Neuronal stem cell (in vitro differentiated cells): ENCODE results near the gene NLRP5.

Source experiments
- DNase-seq: peaks from one replicate; pipeline ENCODE4 v3.0.0-alpha.2; 2013; ENCODE audit warnings: low spot score
- H2AFZ ChIP-seq: one replicate; pipeline ENCODE4 v1.6.1; 2013; ENCODE audit warnings: mild to moderate bottlenecking, low read length, inconsistent platforms
- H2AK5ac ChIP-seq: 2 replicates; pipeline ENCODE4 v1.6.1; 2013; ENCODE audit warnings: low read depth, mild to moderate bottlenecking, inconsistent platforms, low read length, moderate library complexity, mixed read lengths
- H2BK120ac ChIP-seq: 2 replicates; pipeline ENCODE4 v1.6.1; 2013; ENCODE audit warnings: low read depth, mild to moderate bottlenecking, inconsistent platforms, low read length, moderate library complexity, mixed read lengths
- H2BK12ac ChIP-seq: one replicate; pipeline ENCODE4 v1.6.1; 2013; ENCODE audit warnings: low read length, inconsistent platforms
- H2BK15ac ChIP-seq: 2 replicates; pipeline ENCODE4 v1.6.1; 2013; ENCODE audit warnings: mild to moderate bottlenecking, low read length, inconsistent platforms, mixed read lengths
- H2BK5ac ChIP-seq: one replicate; pipeline ENCODE4 v1.6.1; 2013; ENCODE audit warnings: inconsistent platforms, mild to moderate bottlenecking, low read length, moderate library complexity
- H3K14ac ChIP-seq: one replicate; pipeline ENCODE4 v1.6.1; 2013; ENCODE audit warnings: low read length, inconsistent platforms
- H3K18ac ChIP-seq: 2 replicates; pipeline ENCODE4 v1.6.1; 2013; ENCODE audit warnings: low read length, inconsistent platforms
- H3K23ac ChIP-seq: 2 replicates; pipeline ENCODE4 v1.6.1; 2013; ENCODE audit warnings: low read depth, mild to moderate bottlenecking, mixed read lengths, low read length, inconsistent platforms; ENCODE audit not compliant: poor library complexity
- H3K27ac ChIP-seq: replicated peaks from 3 replicates; pipeline ENCODE4 v1.5.1; 2013; ENCODE audit warnings: low read length, inconsistent platforms
- H3K27me3 ChIP-seq, 3 experiments: 2 replicates each; pipeline ENCODE4 v1.6.1; 2013; ENCODE audit warnings: low read length in 3 of 3, mild to moderate bottlenecking in 2 of 3, inconsistent platforms in 1 of 3, low read depth in 1 of 3, mixed read lengths in 1 of 3, moderate library complexity in 1 of 3; ENCODE audit not compliant: control insufficient read depth in 3 of 3, insufficient read depth in 3 of 3
- H3K36me3 ChIP-seq, 2 donors: replicated peaks in 1 of 2; 2 replicates each; pipeline ENCODE4 v1.6.1; 2013; ENCODE audit warnings: low read length in 2 of 2; ENCODE audit not compliant: control insufficient read depth in 2 of 2, insufficient read depth in 2 of 2
- H3K4ac ChIP-seq: 2 replicates; pipeline ENCODE4 v1.6.1; 2013; ENCODE audit warnings: inconsistent platforms, mild to moderate bottlenecking, low read length, moderate library complexity
- H3K4me1 ChIP-seq, 2 donors: 1 replicate in 1 of 2; 2 replicates in 1 of 2; pipeline ENCODE4 v1.6.1; 2013; ENCODE audit warnings: low read length in 2 of 2, low read depth in 1 of 2; ENCODE audit not compliant: control insufficient read depth in 2 of 2, insufficient read depth in 1 of 2
- H3K4me2 ChIP-seq: one replicate; pipeline ENCODE4 v1.6.1; 2013; ENCODE audit warnings: mild to moderate bottlenecking, low read length, inconsistent platforms; ENCODE audit not compliant: insufficient read depth, poor library complexity, severe bottlenecking
- H3K4me3 ChIP-seq, 2 donors: 2 replicates each; pipeline ENCODE4 v1.5.1; 2013; ENCODE audit warnings: low read length in 2 of 2, mild to moderate bottlenecking in 2 of 2, inconsistent platforms in 1 of 2, moderate library complexity in 1 of 2
- H3K79me1 ChIP-seq: one replicate; pipeline ENCODE4 v1.6.1; 2013; ENCODE audit warnings: low read depth, mild to moderate bottlenecking, inconsistent platforms, low read length, moderate library complexity
- H3K9ac ChIP-seq: one replicate; pipeline ENCODE4 v1.6.1; 2013; ENCODE audit warnings: mild to moderate bottlenecking, low read depth, low read length, inconsistent platforms; ENCODE audit not compliant: poor library complexity
- H3K9me3 ChIP-seq, 2 donors: replicated peaks in 1 of 2; 2 replicates each; pipeline versions ENCODE3 to v1.6.1; 2013; ENCODE audit warnings: low read length in 2 of 2, mild to moderate bottlenecking in 2 of 2, inconsistent platforms in 1 of 2, low read depth in 1 of 2, mixed read lengths in 1 of 2, moderate library complexity in 1 of 2; ENCODE audit not compliant: control insufficient read depth in 2 of 2, insufficient read depth in 1 of 2
- H4K8ac ChIP-seq: one replicate; pipeline ENCODE4 v1.6.1; 2013; ENCODE audit warnings: low read depth, mild to moderate bottlenecking, inconsistent platforms, low read length, moderate library complexity
- H4K91ac ChIP-seq: one replicate; pipeline ENCODE4 v1.6.1; 2013; ENCODE audit warnings: low read length, low read depth, mild to moderate bottlenecking, inconsistent platforms; ENCODE audit not compliant: poor library complexity
- WGBS, 2 donors: extraction: QIAGEN DNeasy Blood & Tissue Kit; methylation state at CpG; one replicate each; pipeline ENCODE4 v1.1.7; 2013; ENCODE audit warnings: missing lambda C conversion rate in 2 of 2, mixed read lengths in 1 of 2; ENCODE audit not compliant: insufficient read length in 2 of 2, insufficient replicate concordance in 1 of 2; ENCODE audit errors: extremely low coverage in 2 of 2; 5-methylcytosine and 5-hydroxymethylcytosine counted together

Gene NLRP5

DNA sequence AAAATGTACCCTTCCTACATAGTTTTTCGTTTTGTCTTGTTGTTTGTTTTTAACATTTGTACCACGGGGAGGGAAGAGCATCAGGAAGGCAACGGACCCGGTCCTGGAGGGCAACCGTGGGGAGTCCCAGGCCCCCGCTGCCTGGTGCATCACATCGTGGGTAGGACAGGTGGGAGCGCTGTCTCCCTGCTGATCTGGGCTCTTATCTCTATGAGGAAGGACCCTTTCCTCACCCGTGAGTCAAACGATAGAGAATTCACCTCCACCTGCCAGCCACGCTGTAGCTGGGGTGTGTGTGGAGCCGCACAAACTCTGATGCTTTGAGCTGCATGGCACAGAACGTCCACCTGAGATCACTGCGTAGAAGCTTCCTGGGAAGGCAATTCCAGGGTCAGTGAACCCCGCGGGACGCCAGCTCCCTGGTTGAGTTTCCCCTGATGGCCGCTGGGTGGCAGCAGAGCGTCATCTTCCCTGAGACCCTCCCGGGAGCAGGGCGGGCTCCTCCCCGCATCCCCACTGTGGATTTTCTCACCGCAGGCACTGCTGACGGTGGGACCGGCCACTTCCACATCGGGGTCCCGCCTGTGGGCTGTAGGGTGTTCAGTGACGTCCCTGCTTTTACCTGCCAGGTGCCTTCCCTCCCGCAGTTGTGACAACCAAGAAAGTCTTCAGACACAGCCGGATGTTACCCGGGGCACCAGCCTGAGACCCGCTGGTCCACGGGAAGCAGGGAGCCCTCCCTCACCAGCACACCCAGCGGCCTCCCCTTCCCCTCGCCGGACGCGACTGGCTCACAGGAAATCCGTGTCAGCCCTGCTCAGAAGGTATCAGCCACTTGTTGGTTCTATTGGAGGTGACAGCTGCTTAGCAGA is 79.8 kb downstream of the NLRP5 start:
- H3K18ac ChIP-seq: peak overlapping the region; percentile 5
- no peak overlapping the region for H2BK120ac ChIP-seq
- no peak overlapping the region for H4K91ac ChIP-seq
- peak overlapping the region; percentile 92 for H2AFZ ChIP-seq
- peak; percentile 78 for DNase-seq
- no peak overlapping the region for H3K4ac ChIP-seq
- peaks cover 0 to 3% (median 0%) of the 10 kb centered on the region in 3 experiments for H3K27me3 ChIP-seq
- H2BK15ac ChIP-seq: no peak overlapping the region
- no CpG with 5 or more reads among the region's 39 CpGs for WGBS, 2 donors
- H4K8ac ChIP-seq: no peak overlapping the region
- H3K4me3 ChIP-seq: peak overlapping the region; percentile 37 to 67
- no peak overlapping the region for H3K14ac ChIP-seq
- peak overlapping the region; percentile 26 for H3K9ac ChIP-seq
- H3K4me1 ChIP-seq: peaks cover 0 to 2% of the 10 kb centered on the region in 2 donors
- H3K79me1 ChIP-seq: no peaks in the 10 kb centered on the region
- H3K9me3 ChIP-seq: peaks cover 0 to 6% of the 10 kb centered on the region in 2 donors
- no peak overlapping the region for H2AK5ac ChIP-seq
- H3K36me3 ChIP-seq: no peaks in the 10 kb centered on the region
- H2BK5ac ChIP-seq: no peak overlapping the region
- peak overlapping the region; percentile 8 for H2BK12ac ChIP-seq
- no peak overlapping the region for H3K23ac ChIP-seq
- peak overlapping the region; percentile 51 for H3K4me2 ChIP-seq
- H3K27ac ChIP-seq: no peak overlapping the region

DNA sequence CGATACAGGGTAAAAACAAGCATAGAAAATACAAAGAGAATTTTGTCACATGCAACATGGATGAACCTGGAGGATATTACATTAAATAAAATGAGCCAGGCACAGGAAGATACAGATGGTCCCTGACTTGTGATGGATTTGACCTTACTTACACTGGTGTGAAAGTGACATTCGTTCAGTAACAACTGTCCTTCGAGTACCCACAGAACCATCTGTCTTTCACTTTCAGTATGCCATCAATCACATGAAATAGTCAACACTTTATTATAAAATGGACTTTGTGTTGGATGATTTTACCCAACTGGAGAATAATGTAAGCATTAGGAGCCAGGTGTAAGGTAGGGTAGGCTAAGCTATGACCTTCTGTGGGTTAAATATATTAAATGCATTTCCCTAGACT is 83.1 kb downstream of the NLRP5 start:
- no peak overlapping the region for H2AK5ac ChIP-seq
- H3K27me3 ChIP-seq: no peaks in the 10 kb centered on the region
- H3K18ac ChIP-seq: no peak overlapping the region
- WGBS, 2 donors: no CpG with 5 or more reads among the region's 3 CpGs
- no peak overlapping the region for H2BK12ac ChIP-seq
- H3K23ac ChIP-seq: no peak overlapping the region
- no peak overlapping the region for H3K4me2 ChIP-seq
- H3K4me1 ChIP-seq: peaks cover 0 to 2% of the 10 kb centered on the region in 2 donors
- peaks cover 0 to 2% of the 10 kb centered on the region in 2 donors for H3K9me3 ChIP-seq
- H3K4me3 ChIP-seq: no peak overlapping the region
- no peak overlapping the region for H4K91ac ChIP-seq
- H2BK15ac ChIP-seq: no peak overlapping the region
- no peak overlapping the region for H3K4ac ChIP-seq
- no peak overlapping the region for H2AFZ ChIP-seq
- no peaks in the 10 kb centered on the region for H3K36me3 ChIP-seq
- no peak overlapping the region for H3K14ac ChIP-seq
- H4K8ac ChIP-seq: no peak overlapping the region
- H2BK5ac ChIP-seq: no peak overlapping the region
- H3K9ac ChIP-seq: no peak overlapping the region
- no peak overlapping the region for H3K27ac ChIP-seq
- no peak for DNase-seq
- H3K79me1 ChIP-seq: no peaks in the 10 kb centered on the region
- H2BK120ac ChIP-seq: no peak overlapping the region

DNA sequence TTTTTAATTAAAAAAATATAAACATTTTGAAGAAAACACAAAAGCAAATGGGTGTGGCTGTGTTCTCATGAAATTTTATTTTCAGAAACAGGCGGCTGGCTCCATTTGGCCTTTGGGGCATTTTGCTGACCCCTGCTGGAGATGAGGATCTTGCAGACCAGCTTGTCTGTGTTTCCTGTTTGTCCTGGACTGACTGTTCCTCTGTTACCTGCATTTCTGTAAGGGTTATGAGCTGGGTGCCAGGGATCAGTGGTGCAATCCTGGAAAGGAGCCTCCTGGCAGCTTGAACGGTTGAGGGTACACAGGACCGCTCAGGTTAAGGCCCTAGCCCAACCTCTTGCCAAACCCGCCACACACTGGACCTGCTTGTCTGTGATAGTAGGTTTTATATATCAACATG is 84.6 kb downstream of the NLRP5 start:
- Histone ChIP-seq H3K23ac (no peak overlapping the region), H3K9ac (no peak overlapping the region), H2AK5ac (no peak overlapping the region), H3K4ac (no peak overlapping the region), H3K36me3 (no peaks in the 10 kb centered on the region), H3K18ac (no peak overlapping the region), H3K79me1 (peaks cover 2% of the 10 kb centered on the region), H4K91ac (no peak overlapping the region), H3K4me2 (no peak overlapping the region), H3K4me1 (peaks cover 0 to 2% of the 10 kb centered on the region in 2 donors), H3K4me3 (no peak overlapping the region), H4K8ac (no peak overlapping the region), H3K27ac (no peak overlapping the region), H2BK15ac (no peak overlapping the region), H2BK5ac (no peak overlapping the region), H3K14ac (no peak overlapping the region), H3K9me3 (no peaks in the 10 kb centered on the region), H2BK120ac (no peak overlapping the region), H2BK12ac (no peak overlapping the region), H3K27me3 (no peaks in the 10 kb centered on the region), H2AFZ (no peak overlapping the region)
- no CpG with 5 or more reads among the region's 4 CpGs for WGBS, 2 donors
- DNase-seq: no peak

DNA sequence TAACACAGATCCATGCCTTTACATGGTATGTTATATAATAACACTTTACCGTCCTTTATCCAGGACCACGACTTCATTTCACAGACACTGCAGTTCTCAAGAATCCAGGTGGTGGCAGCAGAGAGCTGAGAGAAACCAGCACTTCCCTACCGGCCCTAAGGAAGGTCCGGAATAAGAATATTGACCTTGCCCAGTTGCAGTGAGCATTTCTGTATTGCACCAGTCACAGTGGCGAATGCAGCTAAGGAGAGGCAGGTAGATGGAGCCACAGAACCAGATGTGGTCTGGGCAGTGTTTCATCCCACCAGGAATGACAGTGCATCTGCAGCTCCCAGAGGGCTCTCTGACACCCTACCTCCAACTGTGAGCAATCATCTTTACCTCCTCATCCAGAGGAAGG is 89.9 kb downstream of the NLRP5 start:
- Histone ChIP-seq H3K79me1 (peaks cover 2% of the 10 kb centered on the region), H2BK5ac (no peak overlapping the region), H2AFZ (peak overlapping the region; percentile 5), H4K91ac (no peak overlapping the region), H3K23ac (no peak overlapping the region), H3K14ac (no peak overlapping the region), H3K4me2 (no peak overlapping the region), H3K4me3 (peak overlapping the region in 1 of 2 donors; percentile 8), H3K27me3 (no peaks in the 10 kb centered on the region), H2BK12ac (no peak overlapping the region), H2BK120ac (no peak overlapping the region), H4K8ac (no peak overlapping the region), H3K27ac (no peak overlapping the region), H2AK5ac (no peak overlapping the region), H3K9ac (no peak overlapping the region), H3K36me3 (no peaks in the 10 kb centered on the region), H3K4ac (no peak overlapping the region), H3K18ac (no peak overlapping the region), H2BK15ac (no peak overlapping the region), H3K9me3 (no peaks in the 10 kb centered on the region), H3K4me1 (peaks cover 5% of the 10 kb centered on the region in 2 donors)
- peak; percentile 39 for DNase-seq
- WGBS, 2 donors: no CpG with 5 or more reads among the region's 5 CpGs
